Measurements from ENCODE around the gene AHDC1. TPM values are rescaled to one million over a fixed set of nuclear protein-coding genes. Genes with fewer than 3 reads are reported as not detected.

Gene AHDC1
- total and polyA plus RNA-seq, 8 donors = 10.4 to 27.5 (median 14.9) TPM

DNA sequence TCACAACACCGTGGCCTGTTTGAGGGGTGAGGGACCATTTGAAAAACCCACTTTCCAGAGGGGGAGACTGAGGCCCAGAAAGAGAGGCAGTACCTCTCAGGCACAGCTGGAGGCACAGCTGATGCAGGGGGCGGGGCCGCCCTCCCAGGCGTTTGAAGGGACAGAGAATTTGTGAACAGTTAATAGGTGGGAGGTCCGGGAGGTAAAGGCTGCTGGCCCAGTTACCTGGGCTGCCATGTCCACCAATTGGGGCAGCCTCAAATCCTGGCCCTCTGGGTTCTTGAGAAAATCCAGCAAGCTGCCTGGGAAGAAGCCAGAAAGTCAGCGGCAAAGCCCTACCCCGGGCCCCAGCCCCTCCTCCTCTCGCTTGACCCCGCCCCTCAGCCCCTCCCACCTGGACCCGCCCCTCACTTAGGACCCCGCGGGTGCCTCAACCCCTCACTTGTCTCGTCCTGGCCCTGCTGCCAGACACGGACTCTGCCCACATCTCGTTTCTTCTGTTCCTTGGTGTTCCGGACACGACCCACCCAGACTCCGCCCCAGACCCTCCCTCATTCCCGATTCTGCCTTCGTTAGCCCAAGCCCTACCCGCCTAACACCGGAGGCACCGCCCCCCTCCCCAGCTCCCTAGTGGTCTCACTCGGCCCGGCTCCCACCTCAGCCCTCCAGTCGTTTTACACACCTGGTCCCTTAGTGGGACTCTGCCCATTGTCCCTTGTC lies 10.8 kb upstream of the AHDC1 start:
- FAIRE-seq = no peak
- intact Hi-C loops (cut with DNase I) = no loop called here
- H3K36me3 ChIP-seq = no peaks in the 10 kb centered on the region

DNA sequence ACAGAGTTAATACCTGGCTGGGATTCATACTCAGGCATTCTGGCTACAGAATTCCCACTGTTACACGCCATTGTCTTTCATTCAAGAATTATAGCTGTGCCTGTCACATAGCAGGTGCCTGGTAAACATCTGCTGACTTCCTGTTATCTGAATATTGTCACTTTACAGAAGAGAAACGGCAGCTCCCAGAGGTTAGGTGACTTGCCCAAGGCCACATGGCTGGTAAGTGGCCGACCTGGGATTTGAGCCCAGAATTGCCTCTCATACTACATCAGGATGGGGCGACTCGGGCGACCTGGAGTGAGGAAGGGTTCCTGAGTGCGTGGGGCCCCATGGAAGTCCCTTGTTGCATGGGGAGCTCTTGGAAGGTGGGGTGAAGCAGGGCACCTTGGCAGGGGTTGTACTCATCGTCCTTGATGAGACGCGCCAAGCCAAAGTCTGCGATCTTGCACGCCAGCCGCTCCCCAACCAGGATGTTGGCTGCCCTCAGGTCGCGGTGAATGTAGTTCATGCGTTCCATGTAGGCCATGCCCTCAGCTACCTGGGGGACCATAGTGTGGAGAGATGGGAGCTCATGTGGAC lies 10.2 kb upstream of the AHDC1 start:
- Histone ChIP-seq H3K9me3 (no peaks in the 10 kb centered on the region), H3K36me3 (no peaks in the 10 kb centered on the region), H3K27ac (no peak overlapping the region), H3K27me3 (no peaks in the 10 kb centered on the region), H3K4me3 (no peak overlapping the region), H3K4me1 (no peaks in the 10 kb centered on the region)
- WGBS, 2 donors = 39 to 47% methylated on average over 16 of the region's 16 CpGs
- DNase-seq (no peak), FAIRE-seq (no peak), ATAC-seq (peak in 2 of 4 donors; percentile 19 to 49)
- TF ChIP-seq, protein P1, sequence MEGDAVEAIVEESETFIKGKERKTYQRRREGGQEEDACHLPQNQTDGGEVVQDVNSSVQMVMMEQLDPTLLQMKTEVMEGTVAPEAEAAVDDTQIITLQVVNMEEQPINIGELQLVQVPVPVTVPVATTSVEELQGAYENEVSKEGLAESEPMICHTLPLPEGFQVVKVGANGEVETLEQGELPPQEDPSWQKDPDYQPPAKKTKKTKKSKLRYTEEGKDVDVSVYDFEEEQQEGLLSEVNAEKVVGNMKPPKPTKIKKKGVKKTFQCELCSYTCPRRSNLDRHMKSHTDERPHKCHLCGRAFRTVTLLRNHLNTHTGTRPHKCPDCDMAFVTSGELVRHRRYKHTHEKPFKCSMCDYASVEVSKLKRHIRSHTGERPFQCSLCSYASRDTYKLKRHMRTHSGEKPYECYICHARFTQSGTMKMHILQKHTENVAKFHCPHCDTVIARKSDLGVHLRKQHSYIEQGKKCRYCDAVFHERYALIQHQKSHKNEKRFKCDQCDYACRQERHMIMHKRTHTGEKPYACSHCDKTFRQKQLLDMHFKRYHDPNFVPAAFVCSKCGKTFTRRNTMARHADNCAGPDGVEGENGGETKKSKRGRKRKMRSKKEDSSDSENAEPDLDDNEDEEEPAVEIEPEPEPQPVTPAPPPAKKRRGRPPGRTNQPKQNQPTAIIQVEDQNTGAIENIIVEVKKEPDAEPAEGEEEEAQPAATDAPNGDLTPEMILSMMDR (IDR thresholded peaks at IDR 0.05) = no peak
- intact Hi-C loops (cut with DNase I) = no loop called here

More for the DNA sequence above, 10.8 kb upstream of the AHDC1 start:
- Histone ChIP-seq H3K27me3 (no peaks in the 10 kb centered on the region), H3K4me3 (no peak overlapping the region), H3K4me1 (no peaks in the 10 kb centered on the region), H3K27ac (no peak overlapping the region), H3K9me3 (no peaks in the 10 kb centered on the region)
- 26 to 30% methylated on average over 24 to 26 of the region's 26 CpGs for WGBS, 2 donors
- TF ChIP-seq, protein P1 (IDR thresholded peaks at IDR 0.05) = no peak
- ATAC-seq = no peak
- no peak for DNase-seq

DNA sequence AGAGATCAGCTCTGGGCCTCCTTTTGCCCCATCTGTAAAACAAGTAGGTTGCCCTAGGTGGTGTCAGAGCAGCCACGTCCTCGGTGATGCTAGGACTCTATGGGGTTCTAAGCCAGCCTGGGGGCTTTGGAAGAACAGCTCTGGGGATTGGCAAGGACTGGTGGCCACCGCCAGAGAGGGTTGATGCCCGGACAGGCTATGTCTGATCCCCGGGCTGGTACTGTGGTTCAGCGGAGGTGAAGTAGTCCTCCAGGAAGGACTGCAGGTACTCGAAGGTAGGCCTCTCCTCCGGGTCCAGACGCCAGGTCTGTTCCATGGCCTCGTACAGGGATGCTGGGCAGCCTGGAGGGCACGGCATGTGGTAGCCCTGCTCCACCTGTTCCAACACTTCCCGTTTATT lies 8.8 kb upstream of the AHDC1 start:
- Histone ChIP-seq H3K36me3 (no peaks in the 10 kb centered on the region), H3K27ac (no peak overlapping the region), H3K4me3 (no peak overlapping the region), H3K27me3 (no peaks in the 10 kb centered on the region), H3K9me3 (no peaks in the 10 kb centered on the region), H3K4me1 (no peaks in the 10 kb centered on the region)
- intact Hi-C loops (cut with DNase I) = no loop called here
- FAIRE-seq (no peak), DNase-seq (peak in 1 of 6 donors; percentile 45), ATAC-seq (no peak)
- 70 to 77% methylated on average over 12 of the region's 12 CpGs for WGBS, 2 donors
- TF ChIP-seq, protein P1 (IDR thresholded peaks at IDR 0.05) = no peak

DNA sequence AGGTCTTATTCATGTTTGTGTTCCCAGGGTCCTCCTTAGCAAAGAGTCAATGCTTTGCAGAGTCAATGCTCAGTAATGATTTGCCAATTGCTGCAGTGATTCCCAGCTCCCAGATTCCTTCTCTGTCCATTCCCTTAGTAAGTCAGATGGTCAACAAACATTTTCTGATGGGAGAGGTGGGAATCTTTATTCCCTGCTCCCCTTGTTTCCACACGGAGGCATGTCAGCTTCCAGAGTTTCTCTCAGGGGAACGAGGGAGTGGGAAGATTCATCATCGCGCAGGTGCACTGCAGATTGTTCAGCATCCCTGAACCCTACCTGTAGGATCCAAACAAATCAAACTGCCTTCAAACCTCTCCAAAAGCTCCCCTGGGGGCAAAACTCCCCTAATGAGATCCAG lies 7.5 kb upstream of the AHDC1 start:
- H3K4me1 ChIP-seq = no peaks in the 10 kb centered on the region
- H3K4me3 ChIP-seq = no peak overlapping the region
- FAIRE-seq (no peak), ATAC-seq (no peak), DNase-seq (no peak)
- intact Hi-C loops (cut with DNase I) = no loop called here
- 64 to 70% methylated on average over 4 of the region's 4 CpGs for WGBS, 2 donors
- no peaks in the 10 kb centered on the region for H3K9me3 ChIP-seq
- no peaks in the 10 kb centered on the region for H3K27me3 ChIP-seq
- H3K36me3 ChIP-seq = no peaks in the 10 kb centered on the region
- H3K27ac ChIP-seq = no peak overlapping the region
- TF ChIP-seq, protein P1 (IDR thresholded peaks at IDR 0.05) = no peak

Measured in pancreas (tissue), 10 donors.